Measurements from ENCODE around the gene IQGAP2. TPM values are rescaled to one million over a fixed set of nuclear protein-coding genes. Genes with fewer than 3 reads are reported as not detected.

The IQGAP2 gene
- total RNA-seq, 1 experiment from 2014 or later, result 1.5 TPM

GRCh38 chr5:76692651-76693050 lies 289.6 kb downstream of the IQGAP2 start:
- H3K36me3 Mint-ChIP-seq (ENCODE audit: insufficient read depth, unreplicated experiment), result no peaks in the 10 kb centered on the region
- H3K4me1 Mint-ChIP-seq (ENCODE audit: insufficient read depth, unreplicated experiment), result peaks cover 25% of the 10 kb centered on the region
- no peaks in the 10 kb centered on the region for H3K9me3 Mint-ChIP-seq (ENCODE audit: unreplicated experiment)
- ChIA-PET POLR2A (interaction anchor here (1.0 to 3.1 kb wide), 2 partner anchors 9 to 127 kb away, joined by 3 to 11 read pairs; partner anchors contain the start of gene F2RL1), CTCF (interaction anchor here (0.6 to 1.0 kb wide), 3 partner anchors 8 to 265 kb away, joined by 3 to 4 read pairs (median 3); no protein-coding TSS in a partner anchor)
- DNase-seq (ENCODE audit: unreplicated experiment), result no peak
- TF ChIP-seq, protein P1, sequence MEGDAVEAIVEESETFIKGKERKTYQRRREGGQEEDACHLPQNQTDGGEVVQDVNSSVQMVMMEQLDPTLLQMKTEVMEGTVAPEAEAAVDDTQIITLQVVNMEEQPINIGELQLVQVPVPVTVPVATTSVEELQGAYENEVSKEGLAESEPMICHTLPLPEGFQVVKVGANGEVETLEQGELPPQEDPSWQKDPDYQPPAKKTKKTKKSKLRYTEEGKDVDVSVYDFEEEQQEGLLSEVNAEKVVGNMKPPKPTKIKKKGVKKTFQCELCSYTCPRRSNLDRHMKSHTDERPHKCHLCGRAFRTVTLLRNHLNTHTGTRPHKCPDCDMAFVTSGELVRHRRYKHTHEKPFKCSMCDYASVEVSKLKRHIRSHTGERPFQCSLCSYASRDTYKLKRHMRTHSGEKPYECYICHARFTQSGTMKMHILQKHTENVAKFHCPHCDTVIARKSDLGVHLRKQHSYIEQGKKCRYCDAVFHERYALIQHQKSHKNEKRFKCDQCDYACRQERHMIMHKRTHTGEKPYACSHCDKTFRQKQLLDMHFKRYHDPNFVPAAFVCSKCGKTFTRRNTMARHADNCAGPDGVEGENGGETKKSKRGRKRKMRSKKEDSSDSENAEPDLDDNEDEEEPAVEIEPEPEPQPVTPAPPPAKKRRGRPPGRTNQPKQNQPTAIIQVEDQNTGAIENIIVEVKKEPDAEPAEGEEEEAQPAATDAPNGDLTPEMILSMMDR (IDR thresholded peaks at IDR 0.05; ENCODE audit: unreplicated experiment), result no peak
- no TSS peak for BruUV-seq (replicated peaks)
- H3K27me3 Mint-ChIP-seq (ENCODE audit: insufficient read depth, unreplicated experiment), result no peaks in the 10 kb centered on the region
- no peak overlapping the region for H3K4me3 Mint-ChIP-seq (ENCODE audit: unreplicated experiment)
- intact Hi-C loops (cut with micrococcal nuclease), result no loop called here
- peak overlapping the region; percentile 81 for H3K27ac Mint-ChIP-seq (ENCODE audit: low read depth, unreplicated experiment)

GRCh38 chr5:76693141-76693540 lies 290.1 kb downstream of the IQGAP2 start:
- TF ChIP-seq, protein P1 (IDR thresholded peaks at IDR 0.05; ENCODE audit: unreplicated experiment), result no peak
- Mint-ChIP-seq H3K4me1 (ENCODE audit: insufficient read depth, unreplicated experiment) (peaks cover 25% of the 10 kb centered on the region), H3K4me3 (ENCODE audit: unreplicated experiment) (no peak overlapping the region), H3K27ac (ENCODE audit: low read depth, unreplicated experiment) (no peak overlapping the region), H3K36me3 (ENCODE audit: insufficient read depth, unreplicated experiment) (no peaks in the 10 kb centered on the region), H3K27me3 (ENCODE audit: insufficient read depth, unreplicated experiment) (no peaks in the 10 kb centered on the region), H3K9me3 (ENCODE audit: unreplicated experiment) (no peaks in the 10 kb centered on the region)
- no TSS peak for BruUV-seq (replicated peaks)
- DNase-seq (ENCODE audit: unreplicated experiment), result no peak
- ChIA-PET CTCF (interaction anchor here (1.0 kb wide), 2 partner anchors 8 to 92 kb away, joined by 3 to 4 read pairs; no protein-coding TSS in a partner anchor), POLR2A (interaction anchor here (0.9 to 3.1 kb wide), 6 partner anchors 8 to 126 kb away, joined by 3 to 11 read pairs (median 3); partner anchors contain the start of gene F2RL1)
- intact Hi-C loops (cut with micrococcal nuclease), result no loop called here

DNA sequence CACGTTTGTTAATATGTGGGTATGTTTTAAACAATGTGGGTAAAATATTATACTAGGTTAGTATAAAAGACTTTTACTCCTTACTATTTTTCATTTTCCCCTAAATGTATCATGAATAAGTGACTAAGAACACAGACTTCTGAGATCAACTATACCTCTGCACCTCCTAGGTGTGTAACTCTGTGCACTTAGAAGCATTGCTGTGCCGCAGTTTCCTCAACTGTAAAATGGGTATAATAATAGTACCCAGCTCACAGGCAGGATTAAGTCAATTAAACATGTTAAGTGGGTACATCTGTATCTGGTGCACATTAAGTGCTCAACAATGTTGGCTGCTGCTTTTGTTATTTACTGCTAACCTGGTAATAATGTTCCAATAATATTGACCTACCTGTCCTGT lies 291.2 kb downstream of the IQGAP2 start:
- CTCF ChIA-PET, result no interaction called here
- DNase-seq (ENCODE audit: unreplicated experiment), result no peak
- no TSS peak for BruUV-seq (replicated peaks)
- peaks cover 4% of the 10 kb centered on the region for H3K36me3 Mint-ChIP-seq (ENCODE audit: insufficient read depth, unreplicated experiment)
- intact Hi-C loops (cut with micrococcal nuclease), result no loop called here
- peaks cover 25% of the 10 kb centered on the region for H3K4me1 Mint-ChIP-seq (ENCODE audit: insufficient read depth, unreplicated experiment)
- H3K27me3 Mint-ChIP-seq (ENCODE audit: insufficient read depth, unreplicated experiment), result no peaks in the 10 kb centered on the region
- H3K4me3 Mint-ChIP-seq (ENCODE audit: unreplicated experiment), result no peak overlapping the region
- POLR2A ChIA-PET, result interaction anchor here (0.9 to 1.4 kb wide), 3 partner anchors 10 to 26 kb away, joined by 3 to 4 read pairs (median 3); no protein-coding TSS in a partner anchor
- no peaks in the 10 kb centered on the region for H3K9me3 Mint-ChIP-seq (ENCODE audit: unreplicated experiment)
- H3K27ac Mint-ChIP-seq (ENCODE audit: low read depth, unreplicated experiment), result no peak overlapping the region
- TF ChIP-seq, protein P1 (IDR thresholded peaks at IDR 0.05; ENCODE audit: unreplicated experiment), result no peak

DNA sequence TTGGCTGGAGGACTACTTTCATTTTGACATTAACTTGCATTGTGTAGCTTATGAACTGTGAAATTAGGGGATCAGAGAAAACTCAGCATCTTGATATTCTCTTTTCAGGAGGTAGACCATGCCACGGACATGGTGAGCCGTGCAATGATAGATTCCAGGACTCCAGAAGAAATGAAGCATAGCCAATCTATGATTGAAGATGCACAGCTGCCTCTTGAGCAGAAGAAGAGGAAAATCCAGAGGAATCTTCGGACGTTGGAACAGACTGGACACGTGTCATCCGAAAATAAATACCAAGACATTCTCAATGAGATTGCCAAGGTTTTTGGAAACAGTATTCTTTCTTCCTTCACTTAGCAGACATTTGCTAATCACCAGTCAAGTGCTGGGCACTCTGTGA lies 292.3 kb downstream of the IQGAP2 start:
- intact Hi-C loops (cut with micrococcal nuclease), result no loop called here
- no peak for DNase-seq (ENCODE audit: unreplicated experiment)
- Mint-ChIP-seq H3K4me1 (ENCODE audit: insufficient read depth, unreplicated experiment) (peaks cover 16% of the 10 kb centered on the region), H3K9me3 (ENCODE audit: unreplicated experiment) (no peaks in the 10 kb centered on the region), H3K4me3 (ENCODE audit: unreplicated experiment) (no peak overlapping the region), H3K27ac (ENCODE audit: low read depth, unreplicated experiment) (no peak overlapping the region), H3K27me3 (ENCODE audit: insufficient read depth, unreplicated experiment) (no peaks in the 10 kb centered on the region), H3K36me3 (ENCODE audit: insufficient read depth, unreplicated experiment) (peaks cover 4% of the 10 kb centered on the region)
- no TSS peak for BruUV-seq (replicated peaks)
- ChIA-PET POLR2A (interaction anchor here (0.6 kb wide), 1 partner anchor 89 kb away, joined by 4 read pairs; no protein-coding TSS in a partner anchor), CTCF (interaction anchor here (1.0 kb wide), 1 partner anchor 26 kb away, joined by 3 read pairs; no protein-coding TSS in a partner anchor)
- TF ChIP-seq, protein P1 (IDR thresholded peaks at IDR 0.05; ENCODE audit: unreplicated experiment), result no peak
